HEK293 (cell line): Measurements from ENCODE around the gene NEIL1.
"Not testable (repeated sequence)": the region's sequence is repeated elsewhere in the genome, so short reads cannot be mapped to it uniquely, and the experiment has no call there.

Source experiments
- ATF2 ChIP-seq: fragments of 450-650 bp; formaldehyde crosslinking; IDR thresholded peaks from 2 replicates; pipeline ENCODE4 v1.5.1; 2016; ENCODE audit warnings: missing biosample characterization, missing genetic modification characterization, low read depth
- CTCF ChIP-seq: fragments of 450-650 bp; formaldehyde crosslinking; IDR thresholded peaks from 2 replicates; pipeline ENCODE4 v1.5.1; 2016; ENCODE audit warnings: missing biosample characterization, missing genetic modification characterization
- ZNF391 ChIP-seq: fragments of 450-650 bp; formaldehyde crosslinking; IDR thresholded peaks from 2 replicates; pipeline ENCODE4 v1.5.1; 2016; ENCODE audit warnings: low read depth, missing biosample characterization, missing genetic modification characterization, borderline replicate concordance

- not testable (repeated sequence) for TF ChIP-seq CTCF; ATF2 (tag by site-specific recombination); ZNF391
Observed at GRCh38 chr15:75312548-75312947, 34.3 kb upstream of the NEIL1 start.
